HG03354 (cell line): ENCODE data around the gene AHCYL2.
"Not testable (repeated sequence)": the region's sequence is repeated elsewhere in the genome, so short reads cannot be mapped to it uniquely, and the experiment has no call there.

Source experiments
- ATAC-seq: cut with Tn5 transposase; IDR thresholded peaks from one replicate; pipeline ENCODE4 v1.9.1; 2021; ENCODE audit warnings: mild to moderate bottlenecking; ENCODE audit not compliant: unreplicated experiment, poor library complexity, severe bottlenecking

The AHCYL2 gene

GRCh38 chr7:129436335-129436923 is 211.6 kb downstream of the AHCYL2 start:
- ATAC-seq, result no peak

- ATAC-seq, result no peak
These were observed 212.4 kb downstream of the AHCYL2 start for GRCh38 chr7:129437190-129437589.

- no peak for ATAC-seq
These were observed 213.5 kb downstream of the AHCYL2 start for GRCh38 chr7:129438281-129438838.

- no peak for ATAC-seq
These were observed 214.2 kb downstream of the AHCYL2 start for GRCh38 chr7:129438839-129439651.

GRCh38 chr7:129439963-129440625 is 215.3 kb downstream of the AHCYL2 start:
- no peak for ATAC-seq

- ATAC-seq, result no peak
These were observed 218.8 kb downstream of the AHCYL2 start for GRCh38 chr7:129443612-129444011.

GRCh38 chr7:129444776-129445175 is 219.9 kb downstream of the AHCYL2 start:
- ATAC-seq, result not testable (repeated sequence)

- not testable (repeated sequence) for ATAC-seq
These were observed 222.1 kb downstream of the AHCYL2 start for GRCh38 chr7:129446925-129447324.

- not testable (repeated sequence) for ATAC-seq
These were observed 222.6 kb downstream of the AHCYL2 start for GRCh38 chr7:129447445-129447844.

GRCh38 chr7:129448608-129449007 is 223.8 kb downstream of the AHCYL2 start:
- ATAC-seq, result not testable (repeated sequence)

- ATAC-seq, result no peak
These were observed 225.5 kb downstream of the AHCYL2 start for GRCh38 chr7:129450295-129450694.

GRCh38 chr7:129452589-129453231 is 227.9 kb downstream of the AHCYL2 start:
- ATAC-seq, result no peak

GRCh38 chr7:129453510-129454248 is 228.8 kb downstream of the AHCYL2 start:
- ATAC-seq, result no peak

GRCh38 chr7:129454249-129454551 is 229.4 kb downstream of the AHCYL2 start:
- no peak for ATAC-seq

GRCh38 chr7:129456421-129456820 is 231.6 kb downstream of the AHCYL2 start:
- ATAC-seq, result no peak

- no peak for ATAC-seq
These were observed 232.3 kb downstream of the AHCYL2 start for GRCh38 chr7:129457101-129457500.

GRCh38 chr7:129458171-129458570 is 233.3 kb downstream of the AHCYL2 start:
- ATAC-seq, result no peak

- no peak for ATAC-seq
These were observed 237.0 kb downstream of the AHCYL2 start for GRCh38 chr7:129461809-129462208.

GRCh38 chr7:129462420-129462819 is 237.6 kb downstream of the AHCYL2 start:
- ATAC-seq, result no peak

- ATAC-seq, result no peak
These were observed 239.4 kb downstream of the AHCYL2 start for GRCh38 chr7:129464194-129464593.
